Hematopoietic multipotent progenitor cell treated with erythropoietin and hydrocortisone succinate and interleukin-3 and kit ligand, for 4 days (in vitro differentiated cells): ENCODE data around the gene PID1.

Experiments
- DNase-seq: peaks from one replicate; pipeline ENCODE4 v3.0.0-alpha.2; 2015

The PID1 gene

DNA sequence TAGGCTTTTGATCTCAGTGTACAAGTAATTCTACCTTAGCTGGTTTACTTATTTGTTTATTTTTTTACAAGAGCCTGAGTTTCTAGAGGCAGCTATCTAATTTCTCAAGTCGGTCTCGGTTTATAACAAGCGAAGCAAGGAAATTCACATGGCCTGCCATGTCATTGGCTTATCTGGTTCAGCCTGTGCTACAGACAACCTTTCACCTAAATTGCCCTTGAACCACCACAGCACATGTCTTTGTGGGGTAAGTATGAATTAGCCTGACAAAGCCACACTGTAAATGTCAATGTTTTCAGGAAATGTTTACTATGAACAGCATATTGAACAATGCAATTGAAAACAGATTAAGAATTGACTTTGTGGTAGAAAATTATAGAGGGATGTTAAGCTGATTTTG lies 167.1 kb downstream of the PID1 start:
- no peak for DNase-seq

GRCh38 chr2:229101314-229101713 lies 169.8 kb downstream of the PID1 start:
- DNase-seq = no peak

GRCh38 chr2:229099231-229099630 lies 171.9 kb downstream of the PID1 start:
- DNase-seq = no peak

DNA sequence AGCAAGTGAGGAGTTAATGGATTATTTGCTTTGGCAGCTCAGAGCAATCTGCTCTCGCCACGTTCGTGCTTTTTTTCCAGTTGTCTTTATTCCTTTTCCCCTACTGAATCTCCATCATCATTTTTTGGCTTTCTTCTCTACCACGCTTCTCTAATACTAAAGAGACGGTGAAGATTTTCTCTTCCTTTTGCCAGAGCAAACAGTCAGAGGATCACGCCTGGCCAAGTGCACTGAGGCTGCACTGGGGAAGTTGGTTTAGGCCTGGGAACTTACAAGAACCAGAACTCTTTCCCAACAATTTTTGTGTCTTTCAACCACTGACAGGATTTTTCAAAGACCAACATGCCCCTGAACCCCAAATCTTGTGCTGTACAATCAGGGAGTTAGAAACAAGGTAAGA lies 172.3 kb downstream of the PID1 start:
- DNase-seq = no peak

DNA sequence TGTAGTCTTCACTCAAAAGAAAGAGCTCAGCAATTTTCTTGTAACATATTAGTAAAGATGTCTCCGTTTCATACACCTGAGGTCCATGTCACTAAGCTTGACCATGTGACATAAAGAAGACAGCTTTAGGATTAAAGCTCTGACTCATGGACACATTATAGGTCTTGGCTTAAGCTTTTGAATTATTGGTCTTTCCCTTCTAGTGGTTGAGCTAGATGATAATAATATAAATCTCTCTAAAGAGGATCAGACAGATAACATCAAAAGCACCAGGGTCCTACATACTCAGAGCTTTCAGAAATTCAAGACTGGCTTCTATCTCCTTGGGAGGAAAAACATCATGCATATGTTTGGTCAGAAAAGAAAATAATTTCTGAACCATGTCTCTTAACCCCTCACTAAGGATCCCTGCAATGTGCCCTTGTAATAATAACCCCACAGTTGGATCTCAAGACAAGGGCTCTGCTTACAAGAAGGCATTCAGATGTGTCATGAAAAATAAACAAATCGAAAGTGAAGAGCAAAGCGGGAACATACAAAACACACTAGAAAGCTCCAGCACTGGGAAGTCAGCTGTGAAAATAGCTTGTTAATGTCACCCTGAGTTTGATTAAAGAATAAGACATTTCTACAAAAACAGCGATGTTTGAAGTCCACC lies 174.5 kb downstream of the PID1 start:
- DNase-seq = no peak

- DNase-seq = no peak
Measured at GRCh38 chr2:229095472-229095871, 175.6 kb downstream of the PID1 start.

GRCh38 chr2:229090225-229090624 lies 180.9 kb downstream of the PID1 start:
- no peak for DNase-seq

DNA sequence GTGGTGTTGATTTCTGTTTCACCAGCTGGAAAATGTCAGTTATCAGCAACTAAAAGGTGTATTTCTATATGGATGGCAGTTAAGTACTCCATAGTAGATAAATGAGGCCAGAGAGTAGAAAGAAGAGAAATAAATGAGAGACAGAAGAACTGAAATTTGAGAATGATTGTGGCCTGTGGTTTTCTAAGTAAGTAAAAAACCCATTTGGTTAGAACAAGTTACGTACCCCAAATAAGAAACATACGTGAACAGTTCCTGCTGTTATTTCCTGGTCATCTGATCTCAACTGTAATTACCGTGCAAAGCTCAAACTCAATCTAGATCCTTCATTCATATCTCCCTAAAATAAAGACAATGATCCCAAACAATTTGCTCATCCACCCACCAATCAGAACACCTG lies 181.3 kb downstream of the PID1 start:
- DNase-seq = no peak

GRCh38 chr2:229088966-229089700 lies 182.0 kb downstream of the PID1 start:
- no peak for DNase-seq

DNA sequence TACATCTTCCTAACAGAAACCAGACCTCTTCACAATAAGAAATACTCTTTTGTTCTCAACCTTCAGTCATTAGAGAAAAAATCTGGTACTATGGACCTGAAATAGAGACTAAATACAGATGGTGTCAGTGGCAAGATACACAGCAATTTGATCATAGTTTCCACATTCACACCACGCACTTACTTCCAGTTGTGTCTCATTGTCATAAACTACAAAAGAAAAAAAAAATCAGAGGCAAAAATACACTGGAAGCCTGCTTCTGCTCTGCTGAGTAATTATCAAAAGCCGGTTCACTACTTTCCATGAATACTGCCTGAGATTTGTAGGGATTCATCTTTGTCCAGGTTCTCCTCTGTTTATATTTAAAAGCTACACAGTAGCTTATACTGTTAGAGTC lies 182.6 kb downstream of the PID1 start:
- DNase-seq = no peak

DNA sequence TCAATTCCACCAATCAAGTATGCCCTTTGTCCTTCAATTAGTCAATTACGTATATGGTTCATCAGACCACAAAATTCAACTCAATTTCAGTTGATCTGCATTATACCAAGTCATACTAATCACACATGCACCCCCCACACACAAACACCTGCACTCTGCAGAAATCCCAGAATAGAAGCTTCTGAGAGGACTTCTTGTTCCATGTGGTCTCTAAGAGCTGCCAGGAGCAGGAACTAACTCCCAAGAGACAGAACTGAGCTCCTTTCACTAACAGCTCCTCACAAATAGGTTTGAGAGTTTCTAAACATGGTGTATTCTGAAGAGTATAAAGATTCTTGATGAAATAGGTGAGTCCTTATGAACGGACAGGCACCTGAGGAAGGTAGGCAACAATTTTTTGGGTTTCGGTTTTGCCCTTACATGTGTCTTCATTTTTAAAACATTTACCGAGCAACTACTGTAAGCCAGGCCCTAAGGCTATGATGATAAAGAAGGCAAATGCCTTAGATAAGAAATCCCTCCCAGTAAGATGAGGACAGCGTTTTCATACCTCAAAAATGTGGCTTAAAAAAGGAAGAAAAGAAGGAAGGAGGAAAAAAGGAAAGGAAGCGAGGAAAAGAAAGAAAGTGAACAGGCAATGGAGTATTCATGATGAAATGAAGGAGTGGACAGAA lies 183.1 kb downstream of the PID1 start:
- DNase-seq = no peak

DNA sequence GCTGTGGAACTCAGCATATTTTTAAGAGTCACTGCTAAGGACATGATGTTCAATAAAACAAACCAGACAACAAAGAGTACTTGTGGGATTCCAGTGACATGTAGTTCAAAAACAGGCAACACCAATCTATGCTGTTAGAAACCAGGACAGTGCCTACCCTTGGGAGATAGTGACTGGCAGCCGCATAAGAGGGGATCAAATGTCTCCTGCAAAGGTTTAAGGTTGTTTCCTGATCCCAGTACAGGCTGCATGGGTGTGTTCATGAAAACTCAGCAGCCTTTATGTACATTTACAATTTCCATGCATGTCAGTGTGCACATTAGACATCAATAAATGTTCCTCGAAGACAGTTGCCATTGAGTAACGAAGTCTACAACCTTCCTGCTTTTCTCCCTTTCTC lies 183.8 kb downstream of the PID1 start:
- DNase-seq = no peak

GRCh38 chr2:229085439-229085838 lies 185.6 kb downstream of the PID1 start:
- DNase-seq = no peak

DNA sequence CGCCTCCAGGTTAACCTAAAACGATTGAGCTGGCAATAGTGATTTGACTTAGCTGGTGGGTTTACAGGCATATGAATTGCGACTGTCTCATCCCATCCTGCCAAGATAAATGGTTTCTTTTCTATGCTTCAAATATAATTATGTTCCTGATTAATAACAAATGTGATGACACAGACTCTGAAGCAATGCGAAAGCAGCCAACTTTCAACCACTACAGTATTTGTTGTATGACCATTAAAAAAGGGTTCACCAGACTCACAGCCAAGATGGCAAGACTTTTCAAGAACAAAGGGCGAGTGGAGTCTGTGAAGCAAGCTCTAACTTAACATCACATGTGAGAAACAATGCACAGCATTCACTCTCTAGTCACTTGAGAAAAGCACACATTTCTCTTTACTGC lies 186.6 kb downstream of the PID1 start:
- DNase-seq = no peak

- DNase-seq = no peak
Measured at GRCh38 chr2:229083606-229084340, 187.3 kb downstream of the PID1 start.

GRCh38 chr2:229081411-229081810 lies 189.7 kb downstream of the PID1 start:
- peak; percentile 3 for DNase-seq

DNA sequence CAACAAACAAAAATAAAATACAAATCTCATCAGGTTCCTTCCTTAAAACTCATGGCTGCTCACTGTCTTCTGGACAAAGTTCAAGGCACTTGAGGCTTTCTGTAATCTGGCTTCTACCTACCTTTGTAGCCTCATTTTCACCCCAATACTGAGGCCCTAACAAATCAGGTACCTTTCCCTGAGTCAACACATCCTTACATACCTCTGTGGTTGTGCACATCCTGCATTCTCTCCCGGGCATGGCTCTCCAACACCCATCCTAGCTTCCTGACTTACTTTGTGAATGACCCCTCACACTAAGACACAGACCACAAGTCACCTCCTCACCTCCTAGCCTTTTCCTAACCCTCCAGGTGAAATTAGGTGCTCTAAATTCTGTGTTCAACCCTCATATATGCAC lies 190.9 kb downstream of the PID1 start:
- no peak for DNase-seq

DNA sequence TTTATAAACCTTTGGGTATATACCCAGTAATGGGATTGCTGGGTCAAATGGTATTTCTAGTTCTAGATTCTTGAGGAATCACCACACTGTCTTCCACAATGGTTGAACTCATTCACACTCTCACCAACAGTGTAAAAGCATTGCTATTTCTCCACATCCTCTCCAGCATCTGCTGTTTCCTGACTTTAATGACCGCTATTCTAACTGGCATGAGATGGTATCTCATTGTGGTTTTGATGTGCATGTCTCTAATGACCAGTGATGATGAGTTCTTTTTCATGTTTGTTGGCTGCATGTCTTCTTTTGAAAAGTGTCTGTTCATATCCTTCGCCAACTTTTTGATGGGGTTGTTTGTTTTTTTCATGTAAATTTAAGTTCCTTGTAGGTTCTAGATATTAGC lies 194.2 kb downstream of the PID1 start:
- peak; percentile 33 for DNase-seq

- DNase-seq = no peak
Measured at GRCh38 chr2:229073935-229074334, 197.2 kb downstream of the PID1 start.

- DNase-seq = no peak
Measured at GRCh38 chr2:229071292-229071976, 199.7 kb downstream of the PID1 start.

DNA sequence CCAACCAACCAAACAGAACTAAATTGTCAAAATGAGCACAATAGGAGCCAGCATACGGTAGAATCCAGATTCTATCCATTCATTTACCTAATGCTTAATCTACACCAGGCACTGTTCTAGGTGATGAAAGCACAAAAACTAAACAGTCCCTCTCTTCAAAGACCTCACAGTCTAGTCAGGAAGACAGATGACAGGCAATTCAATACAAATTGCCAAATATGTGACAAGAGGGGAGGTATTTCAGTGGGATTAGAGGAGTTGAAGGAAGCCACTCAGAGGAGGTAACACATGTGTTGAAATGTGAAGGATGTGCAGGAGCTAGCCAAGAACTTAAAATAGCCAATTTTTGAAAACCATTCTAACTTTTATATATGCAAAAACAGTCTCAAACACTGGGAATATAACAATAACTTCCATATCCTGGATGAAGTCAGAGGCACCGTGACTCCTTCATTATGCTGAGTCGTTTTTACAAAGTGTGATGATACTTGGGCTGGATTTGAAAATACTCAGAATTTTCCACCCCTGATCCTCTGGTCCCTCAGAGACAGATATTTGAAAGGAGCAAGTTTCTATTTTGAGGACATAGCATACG lies 204.9 kb downstream of the PID1 start:
- DNase-seq = no peak

- DNase-seq = no peak
Measured at GRCh38 chr2:229064749-229065148, 206.3 kb downstream of the PID1 start.

DNA sequence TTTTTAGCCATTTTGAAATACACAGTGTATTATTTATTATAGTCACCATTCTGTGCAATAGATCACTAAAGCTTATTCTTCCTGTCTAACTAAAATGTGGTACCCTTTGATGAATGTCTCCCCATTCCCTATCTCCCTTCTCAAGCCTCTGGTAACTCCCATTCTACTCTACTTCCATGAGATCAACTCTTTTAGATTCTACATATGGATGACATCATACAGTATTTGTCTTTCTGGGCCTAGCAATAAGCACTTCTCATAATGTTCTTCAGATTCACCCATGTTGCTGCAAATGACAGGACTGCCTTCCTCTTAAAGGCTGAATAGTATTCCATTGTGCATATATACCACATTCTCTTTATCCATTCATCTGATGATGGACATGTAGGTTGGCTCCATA lies 210.9 kb downstream of the PID1 start:
- DNase-seq = no peak
